Retinal pigment epithelial cell (primary cell): Measurements from ENCODE around the gene NOL9.

Source experiments
- DNase-seq: peaks from one replicate; pipeline ENCODE4 v3.0.0-alpha.2; 2010; ENCODE audit warnings: low read depth
- H3K4me3 ChIP-seq: 2 replicates; pipeline ENCODE4 v1.5.1; 2011; ENCODE audit warnings: mild to moderate bottlenecking, low read length, control low read depth, moderate library complexity
- TF ChIP-seq, protein P1 (sequence below): conservative IDR thresholded peaks from 2 replicates; pipeline ENCODE4 v1.5.1; 2011; ENCODE audit warnings: low read depth, low read length, control low read depth, inconsistent platforms

NOL9 gene

DNA sequence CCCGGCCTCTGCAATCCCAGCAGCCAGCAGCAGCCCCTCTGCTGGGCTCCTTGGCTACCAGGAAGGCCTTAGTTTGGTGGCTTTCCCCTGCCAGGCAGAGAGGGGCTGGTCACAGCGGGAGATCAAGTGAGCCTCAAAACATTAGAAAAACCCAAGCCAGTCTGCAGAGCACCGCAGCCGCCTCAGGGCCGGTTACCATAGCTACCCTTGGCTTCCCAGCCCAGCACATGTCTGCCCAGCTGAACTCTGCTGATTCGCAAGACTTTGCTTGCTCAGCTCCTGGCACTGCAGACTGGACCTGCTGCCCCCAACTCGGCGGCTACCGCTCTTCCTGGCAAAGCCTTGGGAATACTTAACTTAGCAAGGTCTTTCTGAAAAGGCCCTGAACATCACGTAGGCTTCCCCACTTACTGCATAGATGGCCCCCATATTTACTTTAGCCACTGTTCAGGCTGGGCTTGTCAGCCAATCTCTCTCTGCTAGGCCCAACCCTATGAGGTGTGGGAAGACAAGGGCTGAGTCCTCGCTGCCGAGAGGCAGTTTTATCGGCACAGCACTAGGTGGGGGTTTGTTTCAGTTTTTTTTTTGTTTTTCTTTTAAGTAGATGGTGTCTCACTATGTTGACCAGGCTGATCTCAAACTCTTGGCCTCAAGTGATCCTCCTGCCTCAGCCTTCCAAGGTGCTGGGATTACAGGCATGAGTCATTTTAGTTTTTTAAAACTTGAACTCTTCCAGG lies 34.2 kb downstream of the NOL9 start:
- TF ChIP-seq, protein P1, sequence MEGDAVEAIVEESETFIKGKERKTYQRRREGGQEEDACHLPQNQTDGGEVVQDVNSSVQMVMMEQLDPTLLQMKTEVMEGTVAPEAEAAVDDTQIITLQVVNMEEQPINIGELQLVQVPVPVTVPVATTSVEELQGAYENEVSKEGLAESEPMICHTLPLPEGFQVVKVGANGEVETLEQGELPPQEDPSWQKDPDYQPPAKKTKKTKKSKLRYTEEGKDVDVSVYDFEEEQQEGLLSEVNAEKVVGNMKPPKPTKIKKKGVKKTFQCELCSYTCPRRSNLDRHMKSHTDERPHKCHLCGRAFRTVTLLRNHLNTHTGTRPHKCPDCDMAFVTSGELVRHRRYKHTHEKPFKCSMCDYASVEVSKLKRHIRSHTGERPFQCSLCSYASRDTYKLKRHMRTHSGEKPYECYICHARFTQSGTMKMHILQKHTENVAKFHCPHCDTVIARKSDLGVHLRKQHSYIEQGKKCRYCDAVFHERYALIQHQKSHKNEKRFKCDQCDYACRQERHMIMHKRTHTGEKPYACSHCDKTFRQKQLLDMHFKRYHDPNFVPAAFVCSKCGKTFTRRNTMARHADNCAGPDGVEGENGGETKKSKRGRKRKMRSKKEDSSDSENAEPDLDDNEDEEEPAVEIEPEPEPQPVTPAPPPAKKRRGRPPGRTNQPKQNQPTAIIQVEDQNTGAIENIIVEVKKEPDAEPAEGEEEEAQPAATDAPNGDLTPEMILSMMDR = no peak
- H3K4me3 ChIP-seq = no peak overlapping the region
- peak; percentile 81 for DNase-seq

DNA sequence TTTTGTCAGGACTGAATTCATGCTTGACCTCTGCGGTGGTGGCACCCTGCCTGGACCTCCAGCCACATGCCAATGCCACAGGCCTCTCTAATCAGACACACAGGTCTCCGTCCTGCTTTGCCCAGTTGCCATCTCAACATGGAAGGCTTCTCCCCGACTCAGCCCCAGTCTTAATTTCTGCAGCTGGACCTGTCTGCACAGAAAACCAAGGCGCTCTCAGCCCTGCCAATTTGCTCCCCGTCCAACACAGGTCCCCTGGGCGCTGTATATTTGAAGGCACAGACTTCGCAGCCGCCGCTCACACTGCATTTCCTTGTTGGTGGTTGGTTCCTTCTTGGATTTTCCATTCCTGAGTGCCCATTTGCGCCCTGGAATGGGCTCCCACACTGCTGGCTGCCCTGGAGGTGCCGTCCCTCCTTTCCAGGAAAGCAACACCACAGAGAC lies 34.8 kb downstream of the NOL9 start:
- TF ChIP-seq, protein P1 = no peak
- DNase-seq = no peak
- H3K4me3 ChIP-seq = no peak overlapping the region

DNA sequence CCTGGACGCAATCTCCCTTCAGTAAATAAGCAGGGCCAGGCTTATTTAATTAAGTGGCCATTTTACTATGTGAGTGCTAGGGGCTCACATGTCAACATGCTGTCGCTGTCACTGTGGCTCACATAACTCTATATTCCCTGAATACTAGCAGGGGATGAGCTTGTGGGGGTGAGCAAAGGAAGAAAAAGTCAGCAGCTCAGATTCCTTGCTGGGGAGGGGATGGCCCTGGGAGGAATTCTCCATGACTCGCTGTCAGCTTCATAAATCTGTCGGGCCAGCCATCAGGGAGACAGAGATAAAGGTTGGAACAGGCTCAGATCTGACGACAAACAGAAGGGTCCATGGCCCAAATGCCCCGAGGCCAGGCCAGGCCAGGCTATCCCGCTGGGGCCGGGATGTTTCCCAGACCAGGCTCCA lies 36.9 kb downstream of the NOL9 start:
- DNase-seq = no peak
- no peak overlapping the region for H3K4me3 ChIP-seq
- TF ChIP-seq, protein P1 = no peak

DNA sequence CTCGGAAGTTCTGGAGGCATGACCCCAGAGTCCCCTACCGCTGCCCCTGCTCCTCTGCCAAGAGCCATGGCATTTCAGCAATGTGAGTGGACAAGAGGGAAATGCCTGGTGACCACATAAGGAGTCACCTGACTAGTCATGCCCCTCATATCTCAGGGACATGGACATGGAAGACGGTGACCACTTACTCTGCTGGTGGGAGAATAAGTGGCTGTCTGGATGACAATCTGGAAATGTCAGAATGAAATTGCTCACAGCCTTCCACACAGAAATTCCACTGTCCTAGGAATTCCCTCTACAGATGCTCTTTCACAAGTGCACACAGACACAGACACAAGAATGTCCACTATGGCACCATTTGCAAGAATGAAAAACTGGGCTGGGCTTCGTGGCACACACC lies 38.5 kb downstream of the NOL9 start:
- TF ChIP-seq, protein P1 = no peak
- no peak overlapping the region for H3K4me3 ChIP-seq
- no peak for DNase-seq

DNA sequence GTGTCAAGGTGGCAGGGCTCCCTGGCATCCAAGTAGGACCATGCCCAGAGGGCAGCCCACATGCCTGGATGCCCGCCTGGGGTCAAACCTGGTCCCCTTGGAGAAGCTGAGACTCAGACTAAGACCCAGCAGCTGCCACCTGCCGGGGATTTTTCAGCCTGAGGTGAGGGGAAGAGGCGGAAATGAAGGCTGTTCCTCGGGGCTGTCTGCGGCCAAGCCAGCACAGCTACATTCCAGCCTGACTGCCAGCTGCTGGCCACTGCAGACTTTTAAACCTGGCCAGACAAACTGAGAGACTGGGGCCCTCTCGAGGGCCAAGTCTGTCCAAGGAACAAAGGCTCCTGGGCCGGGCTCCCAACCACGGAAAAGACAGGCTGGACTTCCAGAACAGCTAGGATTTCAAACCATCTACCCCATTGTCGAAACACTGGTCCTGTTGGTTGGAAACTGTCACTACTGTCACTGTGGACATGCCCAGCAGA lies 41.0 kb downstream of the NOL9 start:
- TF ChIP-seq, protein P1 = no peak
- DNase-seq = no peak
- no peak overlapping the region for H3K4me3 ChIP-seq

DNA sequence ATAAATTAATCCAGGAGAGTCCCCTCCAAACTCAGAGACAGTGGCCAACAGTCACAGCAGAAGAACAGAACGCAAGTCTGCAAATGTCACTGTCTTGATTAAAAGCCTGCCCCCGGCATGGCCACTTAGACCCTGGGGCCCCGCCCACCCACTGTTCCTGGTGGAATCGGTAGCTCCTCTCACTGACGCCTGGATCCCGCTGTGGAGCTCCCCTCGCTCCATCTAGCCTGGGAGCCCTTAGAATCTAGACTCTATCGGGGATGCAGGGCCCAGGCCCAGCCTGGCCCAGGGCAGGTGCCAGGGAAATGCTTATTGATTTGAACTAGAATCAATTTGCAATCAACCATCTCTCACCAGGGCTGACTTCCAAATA lies 41.4 kb downstream of the NOL9 start:
- DNase-seq = no peak
- TF ChIP-seq, protein P1 = no peak
- H3K4me3 ChIP-seq = no peak overlapping the region

DNA sequence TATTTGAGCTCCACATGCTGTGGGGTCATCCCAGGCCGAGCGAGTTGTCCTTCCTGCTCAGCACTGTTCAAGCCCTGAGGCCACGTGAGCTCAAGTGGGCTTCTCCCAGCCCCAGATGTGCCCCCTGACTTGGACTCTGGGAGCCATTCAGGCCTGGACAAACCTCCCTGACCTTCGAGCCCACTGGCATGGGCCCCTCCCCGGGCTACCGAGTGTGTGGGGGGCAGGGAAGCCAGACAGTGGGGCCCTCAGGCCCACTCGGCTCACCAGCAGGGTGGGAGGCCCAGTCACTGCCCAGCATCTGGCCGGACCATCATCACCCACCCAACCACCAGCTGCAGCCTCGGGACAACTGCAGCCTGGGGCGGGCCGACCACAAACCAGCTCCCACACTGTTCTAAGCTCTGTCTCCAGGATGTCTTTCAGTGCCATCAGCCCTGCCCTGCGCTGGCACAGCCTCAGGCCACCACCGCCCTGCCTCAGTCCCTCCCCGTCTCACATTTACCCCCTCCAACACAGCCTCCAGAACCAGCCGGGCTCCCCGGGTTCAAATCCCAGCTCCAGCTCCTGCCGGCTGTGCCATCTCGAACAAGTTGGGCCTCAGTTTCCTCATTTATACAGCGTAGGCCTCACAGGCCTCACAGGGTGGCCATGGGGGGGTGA lies 41.9 kb downstream of the NOL9 start:
- TF ChIP-seq, protein P1 = no peak
- DNase-seq = no peak
- no peak overlapping the region for H3K4me3 ChIP-seq
